Measurements from ENCODE around the gene COL24A1. TPM values are rescaled to one million over a fixed set of nuclear protein-coding genes. Genes with fewer than 3 reads are reported as not detected.

The COL24A1 gene
- total RNA-seq, 1 experiment from 2014 or later: 0.15 TPM

- no peaks in the 10 kb centered on the region for H3K27me3 ChIP-seq (replicated peaks; ENCODE audit: insufficient read depth, low read depth, low read length, poor library complexity)
- TF ChIP-seq CTCF (conservative IDR thresholded peaks at IDR 0.05; ENCODE audit: low read depth, low read length) (no peak), EZH2 (IDR thresholded peaks at IDR 0.05; ENCODE audit: borderline replicate concordance, low read depth, low read length, poor library complexity, severe bottlenecking) (no peak)
- no peaks in the 10 kb centered on the region for H3K4me1 ChIP-seq (ENCODE audit: insufficient read depth, low read length, poor library complexity, severe bottlenecking)
- no peak overlapping the region for H3K4me3 ChIP-seq (ENCODE audit: low read depth, low read length, poor library complexity, severe bottlenecking)
- no peak for DNase-seq (ENCODE audit: low spot score)
- H3K36me3 ChIP-seq (ENCODE audit: insufficient read depth, low read length, poor library complexity, severe bottlenecking): no peaks in the 10 kb centered on the region
- BruUV-seq (replicated peaks): no TSS peak
- POLR2A ChIA-PET (ENCODE audit: low non-redundant PET): no interaction called here
- H3K9me3 ChIP-seq (ENCODE audit: low read depth, low read length, poor library complexity, severe bottlenecking): no peaks in the 10 kb centered on the region
- intact Hi-C loops (cut with micrococcal nuclease; ENCODE audit: unreplicated experiment): no loop called here
- no peak overlapping the region for H3K27ac ChIP-seq (ENCODE audit: low read depth, low read length, poor library complexity, severe bottlenecking)
- CTCF ChIA-PET: no interaction called here
Measured at GRCh38 chr1:85762804-85763203, 393.8 kb downstream of the COL24A1 start.

- H3K4me3 ChIP-seq (ENCODE audit: low read depth, low read length, poor library complexity, severe bottlenecking): no peak overlapping the region
- no peaks in the 10 kb centered on the region for H3K4me1 ChIP-seq (ENCODE audit: insufficient read depth, low read length, poor library complexity, severe bottlenecking)
- H3K36me3 ChIP-seq (ENCODE audit: insufficient read depth, low read length, poor library complexity, severe bottlenecking): no peaks in the 10 kb centered on the region
- no peak for DNase-seq (ENCODE audit: low spot score)
- peaks cover 6% of the 10 kb centered on the region for H3K9me3 ChIP-seq (ENCODE audit: low read depth, low read length, poor library complexity, severe bottlenecking)
- TF ChIP-seq CTCF (conservative IDR thresholded peaks at IDR 0.05; ENCODE audit: low read depth, low read length): no peak
- TF ChIP-seq EZH2 (IDR thresholded peaks at IDR 0.05; ENCODE audit: borderline replicate concordance, low read depth, low read length, poor library complexity, severe bottlenecking): no peak
- CTCF ChIA-PET: no interaction called here
- intact Hi-C loops (cut with micrococcal nuclease; ENCODE audit: unreplicated experiment): no loop called here
- no peak overlapping the region for H3K27ac ChIP-seq (ENCODE audit: low read depth, low read length, poor library complexity, severe bottlenecking)
- POLR2A ChIA-PET (ENCODE audit: low non-redundant PET): no interaction called here
- no TSS peak for BruUV-seq (replicated peaks)
- H3K27me3 ChIP-seq (replicated peaks; ENCODE audit: insufficient read depth, low read depth, low read length, poor library complexity): no peaks in the 10 kb centered on the region
Measured at GRCh38 chr1:85756864-85757263, 399.7 kb downstream of the COL24A1 start.

- Histone ChIP-seq H3K4me3 (ENCODE audit: low read depth, low read length, poor library complexity, severe bottlenecking) (no peak overlapping the region), H3K4me1 (ENCODE audit: insufficient read depth, low read length, poor library complexity, severe bottlenecking) (no peaks in the 10 kb centered on the region), H3K27ac (ENCODE audit: low read depth, low read length, poor library complexity, severe bottlenecking) (no peak overlapping the region), H3K36me3 (ENCODE audit: insufficient read depth, low read length, poor library complexity, severe bottlenecking) (no peaks in the 10 kb centered on the region), H3K9me3 (ENCODE audit: low read depth, low read length, poor library complexity, severe bottlenecking) (no peaks in the 10 kb centered on the region), H3K27me3 (replicated peaks; ENCODE audit: insufficient read depth, low read depth, low read length, poor library complexity) (no peaks in the 10 kb centered on the region)
- no peak for DNase-seq (ENCODE audit: low spot score)
- ChIA-PET CTCF (no interaction called here), POLR2A (ENCODE audit: low non-redundant PET) (no interaction called here)
- no TSS peak for BruUV-seq (replicated peaks)
- no peak for TF ChIP-seq EZH2 (IDR thresholded peaks at IDR 0.05; ENCODE audit: borderline replicate concordance, low read depth, low read length, poor library complexity, severe bottlenecking)
- no peak for TF ChIP-seq CTCF (conservative IDR thresholded peaks at IDR 0.05; ENCODE audit: low read depth, low read length)
- intact Hi-C loops (cut with micrococcal nuclease; ENCODE audit: unreplicated experiment): no loop called here
Measured at GRCh38 chr1:85748120-85748519, 408.5 kb downstream of the COL24A1 start.

All from A673 (cell line).